PFSK-1 (cell line): Measurements from ENCODE around the gene SHH.

Experiments
- POLR2AphosphoS5 ChIP-seq: IDR thresholded peaks from 2 replicates; pipeline ENCODE4 v1.6.1; 2012; ENCODE audit warnings: low read depth, mild to moderate bottlenecking, control low read depth, low read length, moderate library complexity
- TAF1 ChIP-seq: IDR thresholded peaks from 2 replicates; pipeline ENCODE4 v1.6.1; 2012; ENCODE audit warnings: low read length, control low read depth, borderline replicate concordance; ENCODE audit not compliant: insufficient read depth
- TF ChIP-seq, protein P1 (sequence below), 2 experiments: IDR thresholded peaks; 2 replicates each; pipeline versions ENCODE4 v1.6.1 to v1.8.0; 2011 to 2012; ENCODE audit warnings: low read depth in 2 of 2, low read length in 2 of 2, control low read depth in 1 of 2, inconsistent platforms in 1 of 2, mild to moderate bottlenecking in 1 of 2, moderate library complexity in 1 of 2; ENCODE audit not compliant: insufficient read depth in 1 of 2

- TF ChIP-seq, protein P1, sequence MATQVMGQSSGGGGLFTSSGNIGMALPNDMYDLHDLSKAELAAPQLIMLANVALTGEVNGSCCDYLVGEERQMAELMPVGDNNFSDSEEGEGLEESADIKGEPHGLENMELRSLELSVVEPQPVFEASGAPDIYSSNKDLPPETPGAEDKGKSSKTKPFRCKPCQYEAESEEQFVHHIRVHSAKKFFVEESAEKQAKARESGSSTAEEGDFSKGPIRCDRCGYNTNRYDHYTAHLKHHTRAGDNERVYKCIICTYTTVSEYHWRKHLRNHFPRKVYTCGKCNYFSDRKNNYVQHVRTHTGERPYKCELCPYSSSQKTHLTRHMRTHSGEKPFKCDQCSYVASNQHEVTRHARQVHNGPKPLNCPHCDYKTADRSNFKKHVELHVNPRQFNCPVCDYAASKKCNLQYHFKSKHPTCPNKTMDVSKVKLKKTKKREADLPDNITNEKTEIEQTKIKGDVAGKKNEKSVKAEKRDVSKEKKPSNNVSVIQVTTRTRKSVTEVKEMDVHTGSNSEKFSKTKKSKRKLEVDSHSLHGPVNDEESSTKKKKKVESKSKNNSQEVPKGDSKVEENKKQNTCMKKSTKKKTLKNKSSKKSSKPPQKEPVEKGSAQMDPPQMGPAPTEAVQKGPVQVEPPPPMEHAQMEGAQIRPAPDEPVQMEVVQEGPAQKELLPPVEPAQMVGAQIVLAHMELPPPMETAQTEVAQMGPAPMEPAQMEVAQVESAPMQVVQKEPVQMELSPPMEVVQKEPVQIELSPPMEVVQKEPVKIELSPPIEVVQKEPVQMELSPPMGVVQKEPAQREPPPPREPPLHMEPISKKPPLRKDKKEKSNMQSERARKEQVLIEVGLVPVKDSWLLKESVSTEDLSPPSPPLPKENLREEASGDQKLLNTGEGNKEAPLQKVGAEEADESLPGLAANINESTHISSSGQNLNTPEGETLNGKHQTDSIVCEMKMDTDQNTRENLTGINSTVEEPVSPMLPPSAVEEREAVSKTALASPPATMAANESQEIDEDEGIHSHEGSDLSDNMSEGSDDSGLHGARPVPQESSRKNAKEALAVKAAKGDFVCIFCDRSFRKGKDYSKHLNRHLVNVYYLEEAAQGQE (IDR thresholded peaks at IDR 0.05; ENCODE audit: insufficient read depth in 1 of 2, low read depth in 2 of 2, low read length in 2 of 2), result no peak
- TF ChIP-seq POLR2AphosphoS5 (no peak), TAF1 (no peak)
Observed at GRCh38 chr7:155787171-155787851, 25.0 kb downstream of the SHH start.
